ENCODE data around the gene RARG.

- TF ChIP-seq TCF12 (IDR thresholded peaks at IDR 0.05; ENCODE audit: low read depth) (no peak), USF1 (IDR thresholded peaks at IDR 0.05) (no peak), REST (IDR thresholded peaks at IDR 0.05; ENCODE audit: low read depth) (no peak), CREB1 (IDR thresholded peaks at IDR 0.05; ENCODE audit: low read depth) (no peak), NFIC (IDR thresholded peaks at IDR 0.05) (no peak), MAX (IDR thresholded peaks at IDR 0.05) (no peak), EP300 (IDR thresholded peaks at IDR 0.05; ENCODE audit: borderline replicate concordance) (no peak), ZBTB7A (IDR thresholded peaks at IDR 0.05; ENCODE audit: low read depth) (no peak), RAD21 (IDR thresholded peaks at IDR 0.05; ENCODE audit: low read depth) (no peak), TAF1 (IDR thresholded peaks at IDR 0.05; ENCODE audit: low read depth) (no peak), CEBPB (IDR thresholded peaks at IDR 0.05) (no peak), EGR1 (IDR thresholded peaks at IDR 0.05) (no peak), FOXM1 (IDR thresholded peaks at IDR 0.05; ENCODE audit: borderline replicate concordance, low read depth) (no peak)
These were observed 6.9 kb downstream of the RARG start for GRCh38 chr12:53224897-53225634.

Measured in Ishikawa (cell line).